GM12878 (cell line): ENCODE measurements around the gene CUEDC1. TPM values are rescaled to one million over a fixed set of nuclear protein-coding genes. Genes with fewer than 3 reads are reported as not detected.

Experiments
- ATAC-seq: fragments of 200-7000 bp; cut with Tn5 transposase; 3 replicates; pipeline ENCODE4 v1.9.1; 2020; ENCODE audit warnings: mild to moderate bottlenecking, moderate library complexity
- BruUV-seq: library from RNA; stranded (reverse); fragments of 400-500 nt; replicated peaks from 2 replicates; lab custom pipeline; 2021; lab: Mats Ljungman, UMichigan
- CTCF ChIA-PET: fragments of 300-600 bp; sonication (Branson Sonifier 250); formaldehyde crosslinking; extraction: SDS; loops from one replicate; lab custom pipeline; 2021; ENCODE audit warnings: inconsistent platforms; lab: Yijun Ruan, JAX
- POLR2A ChIA-PET: fragments of 350-600 bp; formaldehyde crosslinking; extraction: SDS; loops from one replicate; lab custom pipeline; 2021; ENCODE audit warnings: inconsistent platforms; lab: Charles Lee
- RAD21 ChIA-PET: fragments of 300-600 bp; sonication (Branson Sonifier 250); formaldehyde crosslinking; loops from one replicate; lab custom pipeline; 2023; ENCODE audit warnings: antibody characterized with exemption; ENCODE audit not compliant: unreplicated experiment; lab: Charles Lee
- SMC1A ChIA-PET: fragments of 300-600 bp; sonication (Branson Sonifier 250); formaldehyde crosslinking; loops from one replicate; lab custom pipeline; 2023; ENCODE audit not compliant: unreplicated experiment, uncharacterized antibody; lab: Charles Lee
- DNase-seq: peaks from one replicate; pipeline ENCODE4 v3.0.0-alpha.2; 2011; ENCODE audit warnings: low read depth, low spot score
- FAIRE-seq: peaks from 3 replicates; lab custom pipeline; 2011; peaks lifted over from hg19 to GRCh38; lab: Jason Lieb, UNC
- H2AFZ ChIP-seq: 2 replicates; pipeline ENCODE4 v1.6.0; 2011; ENCODE audit warnings: low read depth, low read length, control low read depth; ENCODE audit not compliant: control insufficient read depth
- H3K27ac ChIP-seq: 2 replicates; pipeline ENCODE4 v1.5.1; 2011; ENCODE audit warnings: control low read depth; ENCODE audit not compliant: control insufficient read depth, insufficient read depth
- H3K27me3 ChIP-seq, 2 experiments: replicated peaks in 1 of 2; 2 replicates each; pipeline versions ENCODE4 v1.6.0 to v1.6.1; 2011; ENCODE audit warnings: low read length in 1 of 2; ENCODE audit not compliant: control insufficient read depth in 2 of 2, insufficient read depth in 2 of 2
- H3K36me3 ChIP-seq, 2 experiments: 2 replicates each; pipeline ENCODE4 v1.5.1; 2011; ENCODE audit warnings: low read length in 1 of 2; ENCODE audit not compliant: control insufficient read depth in 2 of 2, insufficient read depth in 2 of 2
- H3K4me1 ChIP-seq: 2 replicates; pipeline ENCODE4 v1.6.1; 2011; ENCODE audit warnings: mild to moderate bottlenecking, low read length, moderate library complexity, mixed read lengths; ENCODE audit not compliant: control insufficient read depth, insufficient read depth
- H3K4me2 ChIP-seq: 2 replicates; pipeline ENCODE4 v1.6.0; 2011; ENCODE audit warnings: control low read depth; ENCODE audit not compliant: control insufficient read depth, insufficient read depth
- H3K4me3 ChIP-seq: fragments of 200-600 bp; sonication (generic); 2 replicates; pipeline ENCODE4 v1.5.1; 2016
- H3K79me2 ChIP-seq: 2 replicates; pipeline ENCODE4 v1.6.0; 2011; ENCODE audit warnings: low read length; ENCODE audit not compliant: control insufficient read depth, insufficient read depth
- H3K9ac ChIP-seq: 2 replicates; pipeline ENCODE4 v1.8.0; 2011; ENCODE audit warnings: low read length, control low read depth, mixed read lengths; ENCODE audit not compliant: control insufficient read depth, insufficient read depth
- H3K9me3 ChIP-seq: replicated peaks from 3 replicates; pipeline ENCODE4 v1.5.1; 2011; ENCODE audit warnings: mild to moderate bottlenecking, low read length; ENCODE audit not compliant: control insufficient read depth, insufficient read depth
- H4K20me1 ChIP-seq: 2 replicates; pipeline ENCODE4 v1.6.0; 2011; ENCODE audit not compliant: control insufficient read depth, insufficient read depth
- CHD1 ChIP-seq: IDR thresholded peaks from 2 replicates; pipeline ENCODE4 v1.6.1; 2012; ENCODE audit warnings: low read depth, low read length, improper control_type of control experiment
- RAD21 ChIP-seq: IDR thresholded peaks from 2 replicates; pipeline ENCODE4 v1.6.1; 2011; ENCODE audit warnings: mild to moderate bottlenecking, low read depth, low read length, moderate library complexity; ENCODE audit not compliant: insufficient read depth
- WGBS: methylation state at CpG from one replicate; pipeline ENCODE4 v1.1.6; 2016; ENCODE audit warnings: low lambda C conversion rate; ENCODE audit not compliant: insufficient replicate concordance, insufficient coverage; ENCODE audit errors: missing lambda C conversion rate; 5-methylcytosine and 5-hydroxymethylcytosine counted together
- in situ Hi-C: fragments of 300-500 bp; cut with MboI; formaldehyde crosslinking; loops from 9 replicates; pipeline ENCODE4 v1.14.3; 2018; ENCODE audit warnings: mixed read lengths
- intact Hi-C: fragments of 100-400 bp; cut with micrococcal nuclease; formaldehyde crosslinking; loops from one replicate; pipeline ENCODE4 v1.14.2; 2022; ENCODE audit not compliant: unreplicated experiment
- polyA plus RNA-seq, 11 experiments: library from polyadenylated mRNA; depleted of rRNA in 4 of 11; unstranded in 6 of 11; stranded (reverse) in 5 of 11; fragments of >200 nt; fragmentation: Nextera tagmentation in 4 of 11; fragmentation: Illumina TruSeq in 1 of 11; extraction: Ambion mirVana in 4 of 11; extraction: Trizol in 1 of 11; gene quantifications; 1 replicate in 1 of 11; 2 replicates in 10 of 11; pipeline versions ENCODE4 v1.2.1 to v1.2.3, GENCODE V29; 2011 to 2016; ENCODE audit warnings: inconsistent platforms in 2 of 11, missing spikeins in 2 of 11, low read depth in 1 of 11
- total RNA-seq, 4 experiments: library from RNA; depleted of rRNA in 3 of 4; stranded (reverse); fragments of >200 nt in 3 of 4; fragmentation: Illumina TruSeq in 1 of 4; extraction: Trizol in 1 of 4; gene quantifications; 2 replicates each; pipeline versions ENCODE4 v1.2.1 to v1.2.3, GENCODE V29; 2013 to 2021

CUEDC1 gene
- total and polyA plus RNA-seq, 10 of the 15 experiments (the other 5 are each of a cell fraction or from before 2014, with no cell fraction given) = 0.24 to 7.4 (median 1.8) TPM

DNA sequence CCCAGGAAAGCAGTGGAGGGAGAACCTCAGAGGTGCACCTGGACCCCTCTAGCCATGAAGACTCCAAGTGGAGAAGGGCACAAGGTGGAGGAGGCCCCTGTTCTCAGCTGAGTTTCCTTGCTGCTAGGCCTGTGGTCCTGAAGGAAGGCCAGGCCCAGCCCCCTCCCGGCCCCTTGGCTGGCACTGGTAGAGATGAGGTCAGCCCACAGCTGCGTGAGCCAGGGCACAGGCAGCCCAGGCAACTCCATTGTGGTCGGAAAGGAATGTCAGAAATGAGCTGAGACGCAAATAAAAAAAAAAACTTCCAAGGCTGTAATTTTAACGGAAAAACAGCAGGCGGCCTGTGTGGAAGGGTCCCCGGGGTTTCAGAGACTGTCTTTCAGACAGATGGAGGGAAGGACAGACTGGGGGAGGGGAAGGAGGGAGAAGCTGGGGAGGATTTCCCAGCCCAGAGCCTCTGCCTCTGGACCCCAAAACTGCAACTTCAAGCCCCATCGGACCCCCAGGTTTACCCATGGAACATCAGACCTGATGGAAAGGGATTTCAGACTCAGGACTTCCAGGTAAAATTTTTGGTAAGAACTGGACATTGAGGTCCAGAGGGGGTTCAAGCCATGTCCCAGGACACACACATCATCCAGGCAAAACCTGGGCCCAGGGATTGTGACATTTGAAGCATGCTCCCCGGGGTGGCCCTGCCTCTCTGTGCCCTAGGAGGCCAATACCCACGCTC lies 79.8 kb downstream of the CUEDC1 start:
- FAIRE-seq = no peak
- 47% methylated on average over 10 of the region's 10 CpGs for WGBS
- intact Hi-C loops = no loop called here
- H3K9ac ChIP-seq = no peak overlapping the region
- no peak overlapping the region for H2AFZ ChIP-seq
- no peak for ATAC-seq
- H3K9me3 ChIP-seq = no peaks in the 10 kb centered on the region; the same call in 2 of the 3 replicates
- H3K79me2 ChIP-seq = no peaks in the 10 kb centered on the region
- ChIA-PET SMC1A (interaction anchor here (1.5 kb wide), 1 partner anchor 124 kb away, joined by 4 read pairs; no protein-coding TSS in a partner anchor), POLR2A (no interaction called here), RAD21 (interaction anchor here (1.4 to 1.6 kb wide), 3 partner anchors 15 to 124 kb away, joined by 4 to 8 read pairs (median 4); no protein-coding TSS in a partner anchor), CTCF (interaction anchor here (0.9 to 5.9 kb wide), 6 partner anchors 16 to 237 kb away, joined by 3 to 23 read pairs (median 4); no protein-coding TSS in a partner anchor)
- no peak overlapping the region for H3K4me3 ChIP-seq
- no peaks in the 10 kb centered on the region for H4K20me1 ChIP-seq
- DNase-seq = no peak
- H3K36me3 ChIP-seq = no peaks in the 10 kb centered on the region
- H3K27me3 ChIP-seq = peaks cover 0 to 1% of the 10 kb centered on the region in 2 experiments; a peak in 2 of 4 replicates
- H3K4me2 ChIP-seq = no peak overlapping the region
- TF ChIP-seq RAD21 (0 out of 2 replicates have a peak, but pooled peaks have one; percentile 5), CHD1 (no peak)
- peaks cover 8% of the 10 kb centered on the region for H3K4me1 ChIP-seq
- no peak overlapping the region for H3K27ac ChIP-seq
- in situ Hi-C loops = no loop called here
- no TSS peak for BruUV-seq
